GM19468 (cell line): Measurements from ENCODE around the gene CDKAL1.
"Not testable (repeated sequence)": the region's sequence is repeated elsewhere in the genome, so short reads cannot be mapped to it uniquely, and the experiment has no call there.

Experiments used
- ATAC-seq: cut with Tn5 transposase; IDR thresholded peaks from one replicate; pipeline ENCODE4 v1.9.1; 2021; ENCODE audit warnings: mild to moderate bottlenecking, moderate library complexity, moderate number of reproducible peaks; ENCODE audit not compliant: unreplicated experiment; ENCODE audit errors: extremely low read depth

The CDKAL1 gene

DNA sequence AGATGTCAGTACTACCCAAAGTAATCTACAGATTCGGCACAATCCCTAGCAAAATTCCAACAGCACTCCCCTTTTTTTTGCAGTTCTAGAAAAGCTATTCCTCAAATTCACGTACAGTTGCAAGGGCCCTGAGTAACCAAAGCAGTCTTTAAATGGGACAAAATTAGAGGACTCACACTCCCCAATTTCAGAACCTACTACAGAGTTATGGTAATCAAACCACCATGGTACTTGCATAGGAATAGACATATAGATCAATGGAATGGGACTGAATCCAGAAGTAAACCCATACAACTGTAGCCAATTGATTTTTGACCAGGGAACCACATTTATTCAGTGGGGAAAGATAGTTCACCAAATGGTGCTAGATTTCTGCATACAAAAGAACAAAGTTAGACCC is 350.8 kb downstream of the CDKAL1 start:
- ATAC-seq, result no peak

DNA sequence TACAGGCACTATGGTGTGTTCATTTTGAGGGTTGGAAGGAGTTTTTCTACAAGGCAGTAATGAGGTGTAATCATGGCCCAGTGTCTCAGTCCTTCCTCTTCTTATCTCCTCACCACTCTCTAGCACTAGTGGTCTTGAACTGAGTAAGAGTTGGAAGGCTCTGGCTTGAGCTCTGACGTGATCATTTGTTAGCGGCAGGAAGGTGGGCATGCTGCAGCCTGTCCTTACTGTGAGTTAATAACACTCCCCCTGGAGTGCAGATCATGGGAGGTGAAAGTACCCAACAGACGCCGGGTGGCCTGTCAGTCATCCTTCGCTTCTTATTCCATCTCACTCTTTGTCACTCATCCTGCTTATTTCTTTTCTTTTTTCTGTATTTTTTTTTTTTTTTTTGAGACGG is 356.9 kb downstream of the CDKAL1 start:
- ATAC-seq, result no peak

DNA sequence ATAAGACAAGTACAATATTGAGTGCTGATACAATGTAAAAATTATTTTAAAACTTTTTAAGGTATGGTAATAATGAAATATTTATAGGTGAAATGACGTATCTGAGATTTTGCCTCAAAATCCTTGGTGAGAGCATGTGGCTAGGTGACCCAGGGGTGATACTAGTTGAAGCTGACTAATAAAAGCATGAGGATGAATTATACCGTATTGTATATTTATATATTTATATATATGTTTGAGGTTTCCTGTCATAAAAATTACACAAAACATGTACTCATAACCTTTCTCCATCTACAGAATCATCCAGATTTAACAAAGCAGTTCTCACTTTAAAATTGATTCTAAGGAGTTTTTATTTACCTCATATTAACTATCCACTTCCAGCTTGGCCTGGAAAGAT is 358.1 kb downstream of the CDKAL1 start:
- no peak for ATAC-seq

DNA sequence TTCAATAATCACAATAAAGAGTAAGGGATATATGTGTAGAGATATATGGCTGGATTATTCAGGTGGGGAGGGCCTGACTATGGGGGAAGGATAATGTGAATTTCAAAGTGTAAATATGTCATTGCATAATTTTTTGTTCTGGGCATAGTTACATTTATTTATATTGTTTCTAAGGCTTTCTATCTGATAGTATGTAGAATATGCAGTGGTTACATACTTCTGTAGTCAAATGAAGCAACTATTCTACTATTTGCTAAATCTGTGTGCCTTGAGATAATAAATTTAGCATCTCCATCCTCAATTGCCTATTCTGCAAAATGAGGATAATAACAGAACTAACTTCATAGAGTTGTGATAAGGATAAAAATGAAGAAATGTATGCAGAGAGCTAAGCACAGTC is 359.2 kb downstream of the CDKAL1 start:
- no peak for ATAC-seq

DNA sequence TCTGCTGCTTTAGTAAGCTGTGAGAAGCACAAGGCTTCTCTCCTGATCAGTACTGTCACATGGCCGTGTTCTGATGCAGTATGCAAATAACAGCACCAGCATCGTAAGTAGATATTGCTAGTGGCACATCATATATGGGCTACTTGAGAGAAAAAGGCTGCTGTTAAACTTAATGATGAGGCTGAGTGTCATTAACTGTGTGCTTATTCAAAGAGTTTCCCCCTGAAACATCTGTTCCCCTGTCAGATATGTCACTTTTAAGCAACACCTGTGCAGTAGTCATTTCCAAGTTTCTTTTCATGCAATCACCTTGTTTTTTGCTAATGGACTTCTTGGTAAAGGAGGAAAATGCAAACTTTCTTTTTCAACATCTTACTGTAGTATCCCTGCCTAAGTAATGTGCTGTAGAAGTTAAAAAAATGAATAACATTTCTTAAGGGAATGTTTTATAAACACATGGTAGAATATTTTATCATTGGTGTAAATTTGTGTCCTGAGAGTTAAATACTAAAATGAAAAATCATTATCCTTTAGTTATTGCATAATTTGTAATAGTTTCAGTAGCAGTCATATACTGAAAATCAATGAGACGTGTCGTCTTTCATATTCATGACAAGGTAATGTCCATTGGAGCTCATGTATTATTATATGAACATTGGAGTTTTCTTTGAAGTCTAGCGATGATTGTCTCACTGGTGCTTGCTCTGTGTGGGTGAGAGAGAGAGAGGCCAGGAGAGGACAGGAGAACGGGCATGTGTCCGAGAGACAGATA is 366.3 kb downstream of the CDKAL1 start:
- peak; percentile 79 for ATAC-seq

DNA sequence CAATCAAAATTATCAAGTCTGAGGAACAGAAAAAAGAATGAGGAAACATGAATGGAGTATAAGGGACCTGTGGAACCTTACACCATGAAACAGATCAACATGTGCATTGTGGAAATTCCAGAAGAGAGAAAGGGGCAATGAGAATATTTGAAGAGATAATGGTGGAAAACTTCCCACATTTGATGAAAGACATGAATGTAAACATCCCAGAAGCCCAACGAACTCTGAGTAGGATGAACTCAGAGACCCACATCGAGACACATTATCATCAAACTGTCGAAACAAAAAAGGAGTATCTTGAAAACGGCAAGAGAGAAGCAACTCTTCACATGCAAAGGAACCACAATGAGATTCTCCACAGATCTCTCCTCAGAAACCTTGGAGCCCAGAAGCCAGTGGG is 371.1 kb downstream of the CDKAL1 start:
- ATAC-seq, result no peak

DNA sequence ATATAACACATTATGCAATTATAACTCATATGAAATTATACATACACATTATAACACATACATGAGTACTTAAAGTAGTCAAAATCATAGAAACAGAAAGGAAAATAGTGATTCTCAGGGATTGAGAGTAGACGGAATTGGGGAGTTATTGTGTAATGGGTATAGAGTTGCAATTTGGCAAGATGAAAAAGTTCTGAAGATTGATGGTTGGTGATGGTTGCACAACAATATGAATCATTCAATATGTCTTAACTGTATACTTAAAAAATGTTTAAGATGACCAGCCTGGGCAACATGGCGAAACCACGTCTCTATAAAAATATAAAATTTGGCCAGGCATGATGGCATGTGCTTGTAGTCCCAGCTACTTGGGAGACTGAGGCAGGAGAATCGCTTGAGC is 372.7 kb downstream of the CDKAL1 start:
- ATAC-seq, result no peak

DNA sequence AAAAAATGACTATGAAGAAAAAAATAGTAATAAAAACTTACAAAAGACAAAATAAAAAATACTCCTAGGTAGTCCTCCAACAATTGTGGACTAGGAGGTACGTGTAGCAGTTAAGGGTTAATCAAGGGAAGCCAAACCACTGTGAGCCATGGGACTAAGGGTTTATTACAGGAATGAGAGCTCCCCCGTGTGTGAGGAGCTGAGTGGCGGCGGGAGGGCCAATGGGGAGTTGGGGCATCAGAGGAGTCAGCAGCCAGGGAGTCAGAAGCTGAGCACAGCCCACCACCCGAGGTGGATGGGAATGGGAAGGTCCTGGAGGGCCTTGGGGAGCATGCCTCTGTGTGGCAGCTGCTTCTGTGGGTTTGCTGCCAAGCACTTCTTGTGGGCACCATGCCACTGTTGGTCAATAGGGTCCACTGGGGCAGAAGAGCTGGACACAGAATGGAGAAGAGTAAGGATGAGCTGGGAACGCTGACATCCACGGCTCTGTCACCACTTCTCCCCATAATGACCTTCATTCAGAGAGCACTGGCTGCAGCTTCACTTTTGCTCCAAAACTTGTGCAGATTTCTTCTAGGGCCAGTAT is 373.3 kb downstream of the CDKAL1 start:
- no peak for ATAC-seq

DNA sequence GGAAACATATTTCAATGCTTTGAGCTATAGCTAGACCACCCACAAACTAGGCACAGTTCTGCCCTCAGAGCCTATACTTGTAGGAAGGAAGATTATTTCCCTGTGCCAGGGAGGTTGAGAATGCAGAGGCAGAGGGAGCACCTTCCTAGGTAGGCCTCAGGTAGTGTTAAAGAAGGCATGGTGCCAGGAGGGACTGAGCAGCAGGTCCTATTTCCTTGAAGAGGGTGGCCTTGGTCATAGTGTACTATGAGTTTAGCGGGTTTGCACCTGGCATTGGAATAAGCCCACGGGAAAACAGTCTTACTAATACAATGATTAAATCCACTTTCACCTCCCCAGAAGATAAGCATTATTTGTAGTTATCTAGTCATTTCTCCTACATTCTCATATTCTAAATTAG is 375.4 kb downstream of the CDKAL1 start:
- ATAC-seq, result no peak

DNA sequence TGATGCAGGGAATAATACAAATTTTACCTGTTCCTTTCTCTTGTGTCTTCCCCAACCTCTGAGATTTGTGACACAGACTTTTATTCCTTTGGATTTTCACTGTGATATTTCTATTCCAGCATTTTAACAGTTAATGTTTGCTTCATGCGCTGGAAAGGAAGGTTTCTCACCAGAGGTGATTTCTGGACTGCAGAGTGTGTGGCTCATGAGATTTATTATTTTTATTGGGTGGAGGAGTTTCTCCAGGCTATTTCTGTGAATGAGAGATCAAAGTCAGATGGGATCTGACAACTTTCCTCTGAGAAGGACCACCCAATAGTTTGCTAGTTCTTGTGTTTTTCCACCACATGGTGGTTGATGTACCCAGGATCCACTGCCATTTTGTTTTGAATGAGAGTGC is 377.5 kb downstream of the CDKAL1 start:
- ATAC-seq, result no peak

DNA sequence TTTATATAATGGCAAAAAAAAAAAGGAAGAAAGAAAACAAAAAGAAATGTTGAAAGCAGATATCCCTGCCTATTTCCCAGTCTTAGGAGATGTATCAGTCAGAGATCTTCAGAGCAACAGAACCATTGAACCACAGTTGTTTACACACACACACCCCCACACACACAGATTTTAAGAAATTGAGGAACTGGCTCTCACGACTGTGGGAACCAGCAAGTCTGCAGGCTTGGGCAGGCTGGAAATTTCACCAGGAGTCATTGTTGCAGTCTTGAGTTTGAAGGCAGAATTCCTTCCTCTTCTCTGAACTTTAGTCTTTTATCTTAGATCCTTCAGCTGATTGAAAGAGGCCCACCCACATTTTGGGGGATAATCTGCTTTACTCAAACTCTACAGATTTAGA is 380.9 kb downstream of the CDKAL1 start:
- no peak for ATAC-seq

DNA sequence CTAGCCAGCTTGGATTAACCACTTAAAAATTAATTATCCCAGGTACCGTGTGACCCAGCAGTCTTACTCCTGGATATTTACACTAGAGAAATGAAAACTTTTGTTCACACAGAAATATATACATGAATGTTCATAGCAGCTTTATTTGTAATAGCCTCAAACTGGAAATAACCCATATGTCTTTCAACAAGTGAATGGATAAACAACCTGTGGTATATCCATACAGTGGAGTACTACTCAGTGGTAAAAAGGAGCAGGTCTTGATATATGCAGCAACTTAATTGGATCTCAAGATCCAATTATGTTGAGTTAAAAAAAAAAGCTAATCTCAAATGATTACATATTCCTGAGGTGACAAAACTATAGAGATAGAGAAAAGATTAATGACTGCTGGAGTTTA is 381.4 kb downstream of the CDKAL1 start:
- ATAC-seq, result no peak

DNA sequence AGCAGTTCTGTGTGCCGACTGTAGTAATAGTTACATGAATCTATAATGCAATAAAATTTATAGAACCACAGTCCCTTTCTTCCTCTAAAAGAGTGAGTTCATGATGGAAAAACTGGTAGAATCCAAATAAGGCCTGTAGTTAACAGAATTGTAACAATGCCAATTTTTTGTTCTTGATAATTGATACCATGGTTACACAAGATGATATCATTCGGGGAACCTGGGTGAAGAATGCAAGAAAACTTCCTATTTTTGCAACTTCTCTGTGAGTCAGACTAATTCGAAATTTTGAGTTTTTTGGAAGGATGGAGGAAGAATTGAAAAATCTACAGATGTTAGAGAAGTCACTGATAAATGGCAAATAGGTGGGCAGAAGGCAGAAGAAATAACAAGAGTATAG is 381.8 kb downstream of the CDKAL1 start:
- ATAC-seq, result no peak

DNA sequence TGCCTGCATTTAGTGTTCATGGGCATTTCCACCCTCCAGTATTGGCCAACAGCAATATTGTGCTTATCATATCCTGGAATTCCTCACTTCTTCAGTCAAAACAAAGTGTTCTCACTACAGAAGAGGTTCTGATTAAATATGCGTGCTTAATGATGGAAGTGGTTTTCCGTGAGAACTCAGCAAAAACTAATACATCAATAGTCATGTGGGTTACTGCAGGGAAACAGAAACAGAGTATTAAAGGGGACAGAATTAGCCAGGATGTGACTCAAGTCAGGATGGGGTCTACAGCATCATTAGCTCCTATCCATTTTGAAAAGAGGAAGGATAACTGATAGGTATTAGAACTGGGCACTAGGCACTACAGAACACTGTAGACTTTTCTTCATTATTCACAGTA is 384.6 kb downstream of the CDKAL1 start:
- no peak for ATAC-seq

DNA sequence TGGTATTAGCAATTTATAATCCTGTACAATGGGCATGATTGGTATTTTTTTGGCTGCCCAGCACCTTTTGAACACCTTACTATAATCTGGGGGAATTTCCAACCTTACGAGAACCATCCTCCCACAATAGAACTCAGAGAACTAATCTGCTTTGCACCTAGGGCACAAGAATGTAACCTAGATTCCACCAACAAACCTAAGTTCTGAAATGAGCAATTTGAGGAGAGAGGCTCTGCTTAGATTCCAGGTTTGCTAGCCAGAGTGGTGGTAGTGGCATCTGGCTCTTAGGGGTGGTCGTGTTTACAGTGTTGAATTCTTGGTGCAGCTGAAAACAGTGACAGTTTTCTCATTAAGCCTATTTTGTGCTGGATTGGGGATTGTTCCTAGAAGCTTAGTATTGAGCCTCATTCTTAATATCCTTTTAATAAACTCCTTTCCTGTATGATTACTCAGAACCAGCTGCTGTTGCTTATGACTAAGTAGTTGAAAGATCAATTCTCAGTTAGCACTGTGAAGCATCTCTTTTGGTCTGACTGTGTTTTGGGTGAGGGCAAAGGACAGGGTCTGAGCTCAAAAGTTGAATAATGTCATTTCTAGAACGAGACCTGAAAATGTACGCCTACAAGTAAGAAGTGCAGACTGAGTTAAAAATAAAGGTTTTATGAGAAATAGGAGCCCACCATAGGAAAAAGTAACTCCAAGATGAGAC is 385.6 kb downstream of the CDKAL1 start:
- ATAC-seq, result peak; percentile 29

DNA sequence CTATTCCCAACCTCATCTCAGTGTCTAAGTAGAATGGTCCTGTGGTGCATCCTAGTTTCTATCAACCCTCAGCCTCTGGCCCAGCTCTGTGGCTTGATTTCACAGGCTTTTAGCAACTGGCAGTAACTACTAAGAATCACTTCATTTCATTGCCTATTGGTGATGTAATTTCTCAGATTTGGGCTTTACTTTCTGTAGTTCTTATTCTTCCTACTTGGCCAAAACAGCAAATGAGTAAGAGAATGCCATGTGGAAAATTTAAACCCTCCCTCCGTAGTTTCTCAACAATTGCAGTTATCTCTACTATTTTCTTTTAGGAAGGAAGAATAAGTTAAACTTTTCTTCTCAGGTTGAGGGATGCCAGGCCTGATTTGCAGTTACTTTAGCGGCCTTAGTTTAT is 387.3 kb downstream of the CDKAL1 start:
- no peak for ATAC-seq

DNA sequence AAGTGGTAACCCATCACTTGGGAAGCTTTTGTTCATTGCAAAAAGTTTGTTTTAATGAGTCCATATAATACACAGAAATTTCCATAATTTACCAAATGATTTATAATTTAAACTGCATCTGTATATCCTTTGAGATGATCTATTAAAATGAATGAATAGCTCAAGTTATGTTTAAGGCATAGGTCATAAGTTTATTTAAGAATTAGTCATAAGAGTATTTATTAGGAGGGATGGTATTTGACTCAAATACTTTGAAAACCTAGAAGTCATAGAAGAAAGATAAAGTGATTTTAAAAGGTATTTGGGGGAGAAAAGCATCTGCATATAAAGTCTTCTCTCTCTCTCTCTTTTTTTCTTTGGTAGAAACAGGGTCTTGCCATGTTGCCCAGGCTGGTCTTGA is 388.5 kb downstream of the CDKAL1 start:
- ATAC-seq, result no peak

DNA sequence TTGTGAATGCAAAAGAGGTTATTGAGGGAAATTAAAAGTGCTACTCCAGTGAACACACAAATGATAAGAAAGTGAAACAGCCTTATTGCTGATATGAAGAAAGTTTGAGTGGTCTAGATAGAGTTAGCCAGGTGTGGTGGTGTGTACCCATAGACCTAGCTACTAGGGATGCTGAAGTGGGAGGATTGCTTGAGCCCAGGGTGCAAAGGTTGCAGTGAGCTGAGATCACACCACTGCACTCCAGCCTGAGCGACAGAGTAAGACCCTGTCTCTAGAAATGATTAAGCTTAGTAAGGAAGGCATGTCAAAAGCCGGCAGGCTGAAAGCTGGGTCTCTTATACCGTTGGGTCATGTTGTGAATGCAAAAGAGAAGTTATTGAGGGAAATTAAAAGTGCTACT is 389.8 kb downstream of the CDKAL1 start:
- not testable (repeated sequence) for ATAC-seq

DNA sequence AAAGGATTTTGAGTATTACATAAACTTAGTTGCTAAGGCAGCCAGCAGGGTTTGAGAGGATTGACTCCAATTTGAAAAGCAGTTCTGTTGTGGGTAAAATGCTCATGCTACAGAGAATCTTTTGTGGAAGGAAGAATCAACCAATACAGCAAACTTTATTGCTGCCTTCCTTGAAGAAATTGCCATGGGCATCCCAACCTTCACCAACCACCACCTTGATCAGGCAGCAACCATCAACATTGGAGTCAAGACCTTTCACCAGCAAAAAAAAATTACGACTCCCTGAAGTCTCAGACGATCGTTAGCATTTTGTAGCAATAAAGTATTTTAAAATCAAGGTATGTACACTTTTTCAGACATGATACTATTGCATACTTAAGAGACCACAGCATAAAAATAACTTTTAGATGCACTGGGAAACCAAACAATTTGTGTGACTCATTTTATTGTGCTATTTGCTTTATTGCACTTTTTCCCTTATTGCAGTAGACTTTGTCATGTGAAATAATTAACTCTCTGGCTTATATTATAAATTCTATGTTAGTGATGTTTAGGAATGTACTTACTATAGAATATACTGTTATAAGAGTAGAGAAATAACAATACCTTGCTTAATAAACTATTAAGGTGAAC is 390.8 kb downstream of the CDKAL1 start:
- no peak for ATAC-seq

DNA sequence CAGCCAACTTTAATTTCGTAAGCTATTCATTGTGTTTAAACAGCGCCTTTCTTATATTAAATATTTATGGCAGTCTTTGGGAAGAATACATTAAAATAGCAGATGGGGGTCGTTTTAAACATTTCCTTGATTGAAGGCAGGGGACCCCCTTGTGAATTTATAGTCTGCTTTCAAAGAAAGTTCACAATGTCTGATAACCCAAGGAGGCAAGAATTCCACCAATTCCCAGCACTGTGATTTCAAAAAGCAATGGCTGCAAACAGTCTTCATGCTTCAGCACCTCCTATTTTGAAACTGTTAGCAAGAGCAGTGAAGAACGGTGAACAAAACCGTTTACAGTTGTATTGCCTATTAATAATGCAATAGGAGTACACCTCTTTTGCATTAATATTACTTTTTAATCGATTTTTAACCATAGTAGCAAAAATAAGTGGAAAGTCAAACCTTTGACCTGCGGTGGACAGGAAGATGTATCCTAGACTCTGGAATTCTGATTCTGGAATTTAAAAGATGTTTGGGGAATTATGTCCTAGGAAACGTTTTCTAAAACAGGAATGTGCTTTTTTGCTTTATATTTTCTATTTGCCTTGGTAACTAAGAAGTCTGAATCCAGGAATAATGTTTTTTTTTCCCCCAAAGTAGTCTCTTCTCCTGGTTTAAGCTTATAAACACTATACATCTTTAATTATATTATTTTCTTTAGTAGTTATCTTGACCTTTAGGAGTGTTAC is 393.0 kb downstream of the CDKAL1 start:
- ATAC-seq, result no peak
